GM21723 (cell line): ENCODE measurements around the gene MMGT1.

Source experiments
- ATAC-seq: cut with Tn5 transposase; IDR thresholded peaks from one replicate; pipeline ENCODE4 v1.9.1; 2021; ENCODE audit warnings: mild to moderate bottlenecking, moderate library complexity; ENCODE audit not compliant: unreplicated experiment

MMGT1 gene

GRCh38 chrX:135973548-135974278, at the start of gene MMGT1:
Gene MMGT1, minus strand, starts transcription at chrX:135973988. Its CDS starts 313 bp downstream, at chrX:135973675.
- peak; percentile 82 for ATAC-seq

GRCh38 chrX:136021903-136022302, 48.1 kb upstream of the MMGT1 start:
- no peak for ATAC-seq

DNA sequence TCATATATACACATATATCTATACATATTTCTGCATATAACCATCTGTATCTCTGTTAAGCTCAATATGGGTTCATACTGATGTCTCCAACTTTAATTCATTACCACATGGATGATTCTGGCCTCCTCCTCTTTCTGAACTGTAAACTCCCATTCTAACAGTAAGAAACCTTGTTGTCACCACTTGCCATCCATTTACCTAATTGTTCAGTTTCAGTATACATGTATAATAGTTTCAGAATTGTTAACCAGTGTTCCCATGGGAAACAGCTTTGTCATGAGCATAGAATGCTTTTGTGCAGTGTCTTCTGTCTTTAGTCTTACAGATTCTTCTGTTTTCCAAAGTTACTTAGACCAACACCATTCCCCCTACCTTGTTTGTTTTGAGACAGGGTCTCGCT, 47.4 kb upstream of the MMGT1 start:
- ATAC-seq: peak; percentile 53

DNA sequence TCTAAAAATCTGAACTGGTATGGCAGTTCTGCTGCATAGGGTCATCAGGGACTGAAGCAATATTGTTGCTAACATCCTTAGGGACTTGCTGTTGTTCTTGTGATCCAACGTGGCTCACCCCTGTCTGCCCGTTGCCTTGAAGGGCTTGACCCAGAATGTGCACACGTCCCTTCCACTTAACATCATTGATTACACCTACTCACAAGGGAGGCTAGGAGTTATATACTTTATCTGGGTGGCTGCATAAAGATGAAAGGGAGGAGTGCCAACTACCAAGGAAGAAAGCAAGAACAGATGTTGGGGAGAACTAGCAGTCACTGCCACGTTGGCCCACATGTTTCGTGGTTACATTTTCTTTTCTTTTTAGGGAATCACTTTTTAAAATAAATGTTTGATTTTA, 45.4 kb upstream of the MMGT1 start:
- ATAC-seq: no peak

- no peak for ATAC-seq
Observed at GRCh38 chrX:136016881-136017280, 43.1 kb upstream of the MMGT1 start.

GRCh38 chrX:136015016-136015415, 41.2 kb upstream of the MMGT1 start:
- ATAC-seq: no peak

GRCh38 chrX:135988245-135988644, 14.5 kb upstream of the MMGT1 start:
- ATAC-seq: no peak

DNA sequence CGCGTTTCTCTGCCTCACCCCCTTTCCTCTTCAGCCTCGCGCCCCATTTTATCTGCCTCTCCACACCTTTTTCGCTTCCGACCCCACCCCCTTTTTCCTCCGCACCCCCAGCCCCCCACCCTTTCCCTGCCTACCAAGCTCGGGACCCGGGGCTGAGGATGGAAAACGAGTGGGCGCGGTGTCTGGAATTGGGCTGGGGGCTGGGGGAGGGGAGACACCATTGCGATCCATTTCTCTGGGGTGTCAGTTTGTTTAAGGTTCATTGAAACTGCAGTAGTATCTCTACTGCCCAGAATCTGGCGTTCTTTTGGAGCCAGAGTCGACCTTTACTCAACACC, 12.2 kb upstream of the MMGT1 start:
- ATAC-seq: no peak

GRCh38 chrX:135985157-135985972, 11.6 kb upstream of the MMGT1 start, which contains the start of gene SLC9A6:
Gene SLC9A6, plus strand, starts transcription at chrX:135985435. Its CDS starts 224 bp downstream, at chrX:135985659.
- ATAC-seq: peak; percentile 90

- no peak for ATAC-seq
Observed at GRCh38 chrX:135984791-135985156, 11.0 kb upstream of the MMGT1 start.

DNA sequence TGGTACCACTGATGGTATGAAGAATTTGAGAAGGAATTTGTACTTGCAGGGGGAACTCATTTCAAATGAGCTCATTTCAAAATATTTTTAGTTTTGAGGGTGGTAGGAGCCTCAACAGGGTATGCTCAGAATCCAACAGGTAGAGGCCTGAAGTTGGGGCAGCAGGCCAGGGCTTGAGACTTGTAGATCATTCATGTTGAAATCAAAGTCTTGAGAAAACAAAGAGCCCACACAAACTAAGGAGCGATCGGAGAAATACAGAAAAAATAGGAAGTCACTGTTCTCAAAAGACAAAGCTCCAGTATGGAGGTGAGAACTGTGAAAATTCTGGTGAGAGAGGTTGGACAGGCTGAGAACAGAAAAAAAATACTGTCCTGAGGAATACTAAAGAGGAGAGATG, 10.5 kb upstream of the MMGT1 start:
- ATAC-seq: no peak

DNA sequence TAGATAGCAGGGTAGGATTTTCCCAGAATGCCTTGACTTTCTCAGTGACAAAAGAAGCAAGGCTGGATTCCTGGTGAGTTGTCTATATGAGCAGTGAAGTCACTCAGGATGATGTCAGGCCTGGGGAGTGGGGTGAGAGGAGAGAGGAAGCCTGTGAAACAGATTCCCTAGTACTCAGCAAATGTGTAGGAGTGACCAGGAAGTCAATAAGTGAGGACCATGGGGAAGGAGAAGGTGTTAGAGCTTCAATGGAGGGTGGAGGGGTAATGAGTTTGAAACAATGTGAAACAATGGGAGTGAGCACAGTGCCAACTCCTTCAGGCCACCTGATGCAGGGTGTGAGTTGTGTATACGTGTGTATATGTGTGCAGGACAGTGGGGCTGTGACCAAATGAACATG, 9.1 kb upstream of the MMGT1 start:
- no peak for ATAC-seq

DNA sequence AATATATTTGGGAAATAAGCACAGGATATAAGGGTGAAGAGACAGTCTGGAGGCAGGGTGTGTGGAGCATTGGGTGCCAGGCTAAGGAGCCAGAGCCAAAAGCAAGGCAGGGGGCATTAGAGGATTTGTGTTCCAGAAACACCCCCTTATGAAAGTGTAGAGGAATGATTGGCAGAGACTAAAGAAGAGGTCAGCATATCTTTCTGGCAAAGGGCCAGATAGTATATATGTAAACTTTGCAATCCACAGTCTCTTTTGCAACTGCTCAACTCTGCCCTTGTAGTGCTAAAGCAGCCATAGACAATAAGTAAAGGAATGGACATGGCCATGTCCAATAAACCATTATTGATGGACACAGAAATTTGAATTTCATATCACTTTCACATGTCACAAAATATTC, 7.9 kb upstream of the MMGT1 start:
- ATAC-seq: no peak

DNA sequence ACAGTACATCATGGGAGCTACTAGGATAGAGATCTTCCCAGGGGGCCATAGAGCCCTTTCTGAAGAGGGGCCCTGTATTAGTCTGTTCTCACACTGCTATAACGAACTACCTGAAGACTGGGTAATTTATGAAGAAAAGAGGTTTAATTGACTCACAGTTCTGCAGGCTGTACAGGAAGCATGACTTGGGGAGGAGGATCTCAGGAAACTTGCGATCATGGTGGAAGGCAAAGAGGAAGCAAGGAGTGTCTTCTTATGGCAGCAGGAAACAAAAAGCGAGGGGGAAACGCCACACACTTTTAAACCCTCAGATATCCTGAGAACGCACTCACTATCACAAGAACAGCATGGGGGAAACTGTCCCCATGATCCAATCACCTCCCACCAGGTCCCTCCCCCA, 7.2 kb upstream of the MMGT1 start:
- no peak for ATAC-seq

DNA sequence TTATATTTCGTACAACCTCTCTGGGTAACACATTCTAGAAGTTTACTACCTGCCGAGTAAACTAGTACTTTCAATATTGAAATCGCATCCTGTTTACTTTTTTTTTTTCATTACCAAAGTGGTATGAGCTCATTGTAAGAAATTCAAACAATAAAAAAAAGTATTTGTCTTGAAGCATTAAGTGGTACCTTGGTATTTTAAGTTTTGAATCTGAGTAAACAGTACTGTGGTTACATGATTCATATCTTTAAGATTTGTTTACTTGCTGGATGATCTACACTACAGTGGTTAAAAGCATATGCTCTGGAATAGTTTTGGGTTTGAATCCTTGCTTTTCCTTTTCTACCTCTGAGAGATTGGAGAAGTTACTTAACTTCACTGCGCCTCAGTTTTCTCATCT, 3.8 kb upstream of the MMGT1 start:
- no peak for ATAC-seq

GRCh38 chrX:135975421-135975820, 1.6 kb upstream of the MMGT1 start:
- ATAC-seq: no peak

- ATAC-seq: no peak
Observed at GRCh38 chrX:135974279-135974856, 580 bp upstream of the MMGT1 start.

GRCh38 chrX:135973025-135973547, 702 bp downstream of the MMGT1 start:
- ATAC-seq: no peak

DNA sequence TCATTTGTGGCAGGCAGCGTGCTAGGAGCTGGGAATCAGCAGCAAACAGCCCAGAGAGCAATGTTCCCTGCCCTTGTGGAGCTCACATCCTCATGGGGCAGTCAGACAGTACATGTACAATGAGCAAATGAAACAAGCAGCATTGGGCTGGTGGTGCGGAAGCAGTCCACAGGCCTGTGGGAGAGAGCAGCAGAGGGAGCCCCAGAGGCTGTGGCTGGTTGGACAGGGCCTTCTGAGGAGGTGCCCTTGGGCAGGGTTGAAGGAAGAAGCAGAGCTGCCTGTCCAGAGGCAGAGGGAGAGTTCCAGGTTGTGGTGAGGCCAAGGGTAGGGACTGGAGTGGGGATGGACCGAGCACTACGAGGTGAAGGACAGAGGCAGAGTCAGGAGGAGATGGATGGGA, 22.5 kb downstream of the MMGT1 start:
- no peak for ATAC-seq

DNA sequence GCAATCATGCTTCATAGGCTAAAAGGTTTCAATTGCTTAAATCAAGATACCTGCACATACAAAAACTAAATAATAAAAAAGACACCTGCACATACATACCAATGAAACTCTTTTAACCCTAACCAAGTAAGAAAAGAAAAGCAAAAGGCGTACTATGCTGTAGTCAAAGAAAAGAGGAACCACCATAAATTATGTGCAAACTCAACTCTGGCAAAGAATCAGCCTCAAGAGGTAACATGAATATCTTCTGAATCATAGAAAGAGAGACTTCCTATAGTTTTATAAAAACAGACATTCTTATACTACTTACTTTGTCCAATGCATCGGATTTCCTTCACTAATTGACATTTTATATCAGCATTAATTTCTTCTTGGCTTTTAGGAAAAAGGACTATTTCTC, 29.3 kb downstream of the MMGT1 start:
- no peak for ATAC-seq

GRCh38 chrX:135931644-135932487, 41.9 kb downstream of the MMGT1 start:
- peak; percentile 83 for ATAC-seq
